ENCODE measurements around the gene PNCK. TPM values are rescaled to one million over a fixed set of nuclear protein-coding genes. Genes with fewer than 3 reads are reported as not detected.

PNCK gene
- total RNA-seq, 1 experiment from 2014 or later: not detected

GRCh38 chrX:153631346-153631745 lies 42.3 kb downstream of the PNCK start:
- no peak overlapping the region for H3K27ac Mint-ChIP-seq (ENCODE audit: unreplicated experiment)
- POLR2A ChIA-PET: no interaction called here
- peaks cover 10% of the 10 kb centered on the region for H3K4me1 Mint-ChIP-seq (ENCODE audit: low read depth, unreplicated experiment)
- DNase-seq: no peak
- no peaks in the 10 kb centered on the region for H3K27me3 Mint-ChIP-seq (ENCODE audit: insufficient read depth, unreplicated experiment)
- intact Hi-C loops (cut with micrococcal nuclease; ENCODE audit: unreplicated experiment): no loop called here
- TF ChIP-seq CTCF (IDR thresholded peaks at IDR 0.05; ENCODE audit: insufficient read depth in 1 of 2, low read depth in 1 of 2, low read length in 1 of 2, severe bottlenecking in 1 of 2, unreplicated experiment in 1 of 2): no peak
- Histone ChIP-seq H3K27me3 (replicated peaks; ENCODE audit: control insufficient read depth, insufficient read depth, low read length) (no peaks in the 10 kb centered on the region), H3K36me3 (ENCODE audit: control insufficient read depth, insufficient read depth, low read length) (no peaks in the 10 kb centered on the region), H3K4me3 (ENCODE audit: low read depth, low read length) (no peak overlapping the region), H3K9me3 (no peaks in the 10 kb centered on the region), H3K4me1 (no peaks in the 10 kb centered on the region; the same call in 1 of the 2 replicates)
- no peaks in the 10 kb centered on the region for H3K36me3 Mint-ChIP-seq (ENCODE audit: insufficient read depth, unreplicated experiment)
- BruUV-seq (replicated peaks): no TSS peak
- H3K4me3 Mint-ChIP-seq (ENCODE audit: unreplicated experiment): no peak overlapping the region
- CTCF ChIA-PET: no interaction called here
- H3K9me3 Mint-ChIP-seq (ENCODE audit: unreplicated experiment): no peaks in the 10 kb centered on the region

GRCh38 chrX:153628665-153629064 lies 44.9 kb downstream of the PNCK start:
- H3K4me1 Mint-ChIP-seq (ENCODE audit: low read depth, unreplicated experiment): peaks cover 1% of the 10 kb centered on the region
- BruUV-seq (replicated peaks): no TSS peak
- Histone ChIP-seq H3K4me1 (no peaks in the 10 kb centered on the region; the same call in 1 of the 2 replicates), H3K9me3 (no peaks in the 10 kb centered on the region), H3K27me3 (replicated peaks; ENCODE audit: control insufficient read depth, insufficient read depth, low read length) (no peaks in the 10 kb centered on the region), H3K36me3 (ENCODE audit: control insufficient read depth, insufficient read depth, low read length) (no peaks in the 10 kb centered on the region), H3K4me3 (ENCODE audit: low read depth, low read length) (no peak overlapping the region)
- CTCF ChIA-PET: interaction anchor here (0.6 kb wide), 1 partner anchor 200 kb away, joined by 3 read pairs; no protein-coding TSS in a partner anchor
- no peak for DNase-seq
- H3K9me3 Mint-ChIP-seq (ENCODE audit: unreplicated experiment): no peaks in the 10 kb centered on the region
- no peaks in the 10 kb centered on the region for H3K27me3 Mint-ChIP-seq (ENCODE audit: insufficient read depth, unreplicated experiment)
- no peak for TF ChIP-seq CTCF (IDR thresholded peaks at IDR 0.05; ENCODE audit: insufficient read depth in 1 of 2, low read depth in 1 of 2, low read length in 1 of 2, severe bottlenecking in 1 of 2, unreplicated experiment in 1 of 2)
- H3K4me3 Mint-ChIP-seq (ENCODE audit: unreplicated experiment): no peak overlapping the region
- H3K36me3 Mint-ChIP-seq (ENCODE audit: insufficient read depth, unreplicated experiment): no peaks in the 10 kb centered on the region
- intact Hi-C loops (cut with micrococcal nuclease; ENCODE audit: unreplicated experiment): no loop called here
- POLR2A ChIA-PET: no interaction called here
- no peak overlapping the region for H3K27ac Mint-ChIP-seq (ENCODE audit: unreplicated experiment)

GRCh38 chrX:153628129-153628528 lies 45.5 kb downstream of the PNCK start:
- no peak for TF ChIP-seq CTCF (IDR thresholded peaks at IDR 0.05; ENCODE audit: insufficient read depth in 1 of 2, low read depth in 1 of 2, low read length in 1 of 2, severe bottlenecking in 1 of 2, unreplicated experiment in 1 of 2)
- no peak for DNase-seq
- H3K27me3 Mint-ChIP-seq (ENCODE audit: insufficient read depth, unreplicated experiment): no peaks in the 10 kb centered on the region
- no peaks in the 10 kb centered on the region for H3K9me3 Mint-ChIP-seq (ENCODE audit: unreplicated experiment)
- BruUV-seq (replicated peaks): no TSS peak
- ChIA-PET POLR2A (no interaction called here), CTCF (interaction anchor here (0.6 kb wide), 1 partner anchor 200 kb away, joined by 3 read pairs; no protein-coding TSS in a partner anchor)
- no peaks in the 10 kb centered on the region for H3K9me3 ChIP-seq
- H3K27ac Mint-ChIP-seq (ENCODE audit: unreplicated experiment): no peak overlapping the region
- H3K4me1 Mint-ChIP-seq (ENCODE audit: low read depth, unreplicated experiment): peaks cover 6% of the 10 kb centered on the region
- no peak overlapping the region for H3K4me3 ChIP-seq (ENCODE audit: low read depth, low read length)
- no peaks in the 10 kb centered on the region for H3K36me3 ChIP-seq (ENCODE audit: control insufficient read depth, insufficient read depth, low read length)
- H3K4me3 Mint-ChIP-seq (ENCODE audit: unreplicated experiment): no peak overlapping the region
- intact Hi-C loops (cut with micrococcal nuclease; ENCODE audit: unreplicated experiment): no loop called here
- no peaks in the 10 kb centered on the region for H3K27me3 ChIP-seq (replicated peaks; ENCODE audit: control insufficient read depth, insufficient read depth, low read length)
- H3K36me3 Mint-ChIP-seq (ENCODE audit: insufficient read depth, unreplicated experiment): no peaks in the 10 kb centered on the region
- peaks cover 4% of the 10 kb centered on the region; the same call in 1 of the 2 replicates for H3K4me1 ChIP-seq
